M059J (cell line): Measurements from ENCODE around the gene ADAD2. TPM values are rescaled to one million over a fixed set of nuclear protein-coding genes. Genes with fewer than 3 reads are reported as not detected.

Experiments
- DNase-seq: peaks from one replicate; pipeline ENCODE4 v3.0.0-alpha.2; 2012; ENCODE audit warnings: low read depth
- total RNA-seq: library from RNA; depleted of rRNA; stranded (reverse); fragments of >200 nt; shearing (Covaris generic); gene quantifications from 2 replicates; pipeline ENCODE4 v1.2.3, GENCODE V29; 2014; rRNA removed

ADAD2 gene
- total RNA-seq, 1 experiment from 2014 or later = not detected

GRCh38 chr16:84245956-84246678, 55.2 kb downstream of the ADAD2 start:
- DNase-seq = no peak

GRCh38 chr16:84246679-84247077, 55.7 kb downstream of the ADAD2 start:
- no peak for DNase-seq

Other genes starting within 250 kb of the ADAD2 start
- 3.6 and 4.0 TPM in 2 replicates for gene OSGIN1, start 237.9 kb upstream of the ADAD2 start, total RNA-seq
- gene NECAB2, start 222.9 kb upstream of the ADAD2 start, total RNA-seq = not detected in 2 replicates
- 0.42 TPM in 1 of 2 replicates, not detected in the other for gene SLC38A8, start 148.4 kb upstream of the ADAD2 start, total RNA-seq
- gene MBTPS1, start 74.2 kb upstream of the ADAD2 start, total RNA-seq = 62.1 and 93.7 TPM in 2 replicates
- gene HSDL1, start 46.0 kb upstream of the ADAD2 start, total RNA-seq = 26.5 and 40.9 TPM in 2 replicates
- gene DNAAF1, start 45.8 kb upstream of the ADAD2 start, total RNA-seq = not detected in 2 replicates
- 15.1 and 23.4 TPM in 2 replicates for gene TAF1C, start 4.1 kb upstream of the ADAD2 start, total RNA-seq
- gene KCNG4, start 48.9 kb downstream of the ADAD2 start, total RNA-seq = not detected in 2 replicates
- gene WFDC1, start 103.7 kb downstream of the ADAD2 start, total RNA-seq = 0.05 and 0.52 TPM in 2 replicates
- gene ATP2C2, start 177.4 kb downstream of the ADAD2 start, total RNA-seq = 0.07 TPM in 1 of 2 replicates, not detected in the other